Right atrium auricular region (tissue), 2 donors: ENCODE data around the gene CHRNB1. TPM values are rescaled to one million over a fixed set of nuclear protein-coding genes. Genes with fewer than 3 reads are reported as not detected.

Experiments used
- DNase-seq: peaks from one replicate; pipeline ENCODE4 v3.0.0-alpha.2; 2019; ENCODE audit warnings: low spot score
- H3K27ac ChIP-seq, 2 donors: fragments of 200-600 bp; sonication (generic); 1 replicate in 1 of 2; 2 replicates in 1 of 2; pipeline ENCODE4 v1.5.1; 2016 to 2019
- H3K27me3 ChIP-seq, 2 donors: fragments of 200-600 bp; sonication (generic); one replicate each; pipeline versions ENCODE4 v1.5.1 to v1.6.0; 2017 to 2019
- H3K36me3 ChIP-seq: fragments of 200-600 bp; sonication (generic); one replicate; pipeline ENCODE4 v1.5.1; 2016
- H3K4me1 ChIP-seq, 2 donors: fragments of 200-600 bp; sonication (generic); one replicate each; pipeline versions ENCODE4 v1.5.1 to v1.6.0; 2017 to 2019
- H3K4me3 ChIP-seq, 2 donors: fragments of 200-600 bp; sonication (generic); 1 replicate in 1 of 2; 2 replicates in 1 of 2; pipeline ENCODE4 v1.5.1; 2017 to 2019; ENCODE audit warnings: mild to moderate bottlenecking in 1 of 2, moderate library complexity in 1 of 2
- H3K9me3 ChIP-seq, 2 donors: fragments of 200-600 bp; sonication (generic); one replicate each; pipeline ENCODE4 v1.5.1; 2019
- CTCF ChIP-seq, 2 donors: fragments of 200-600 bp; sonication (generic); IDR thresholded peaks; one replicate each; pipeline ENCODE4 v1.5.1; 2019; ENCODE audit warnings: antibody characterized with exemption in 2 of 2
- total RNA-seq, 2 donors: library from RNA; depleted of rRNA; stranded (reverse); fragments of >200 nt; gene quantifications; one replicate each; pipeline ENCODE4 v1.1.0, GENCODE V29; 2016

CHRNB1 gene
- total RNA-seq, 2 donors from 2014 or later: 15.8 to 19.0 TPM

GRCh38 chr17:7407485-7408251 lies 37.2 kb upstream of the CHRNB1 start, which contains the start of gene NLGN2:
TSS of gene NLGN2 (plus strand) at chr17:7407845. CDS start at chr17:7408256, 411 bp downstream.
- no peaks in the 10 kb centered on the region for H3K36me3 ChIP-seq
- no peak within 1 kb of the TSS for H3K27ac ChIP-seq
- no peaks in the 10 kb centered on the region for H3K27me3 ChIP-seq
- peaks cover 0 to 20% of the 10 kb centered on the region in 2 donors for H3K4me1 ChIP-seq
- no peaks in the 10 kb centered on the region for H3K9me3 ChIP-seq
- no peak for DNase-seq
- TF ChIP-seq CTCF (IDR thresholded peaks at IDR 0.05): no peak
- no peak within 1 kb of the TSS for H3K4me3 ChIP-seq

GRCh38 chr17:7408252-7408727 lies 36.6 kb upstream of the CHRNB1 start:
- no peaks in the 10 kb centered on the region for H3K36me3 ChIP-seq
- no peak overlapping the region for H3K4me3 ChIP-seq
- H3K27ac ChIP-seq: no peak overlapping the region
- no peaks in the 10 kb centered on the region for H3K9me3 ChIP-seq
- H3K4me1 ChIP-seq: peaks cover 0 to 14% of the 10 kb centered on the region in 2 donors
- DNase-seq: no peak
- no peak for TF ChIP-seq CTCF (IDR thresholded peaks at IDR 0.05)
- no peaks in the 10 kb centered on the region for H3K27me3 ChIP-seq

GRCh38 chr17:7408863-7409262 lies 36.0 kb upstream of the CHRNB1 start:
- TF ChIP-seq CTCF (IDR thresholded peaks at IDR 0.05): no peak
- Histone ChIP-seq H3K4me3 (no peak overlapping the region), H3K36me3 (no peaks in the 10 kb centered on the region), H3K4me1 (peaks cover 0 to 14% of the 10 kb centered on the region in 2 donors), H3K27ac (no peak overlapping the region), H3K9me3 (no peaks in the 10 kb centered on the region), H3K27me3 (no peaks in the 10 kb centered on the region)
- no peak for DNase-seq

GRCh38 chr17:7409716-7410115 lies 35.1 kb upstream of the CHRNB1 start:
- H3K9me3 ChIP-seq: no peaks in the 10 kb centered on the region
- DNase-seq: no peak
- H3K4me1 ChIP-seq: peaks cover 0 to 14% of the 10 kb centered on the region in 2 donors
- no peaks in the 10 kb centered on the region for H3K27me3 ChIP-seq
- H3K27ac ChIP-seq: no peak overlapping the region
- no peaks in the 10 kb centered on the region for H3K36me3 ChIP-seq
- TF ChIP-seq CTCF (IDR thresholded peaks at IDR 0.05): no peak
- no peak overlapping the region for H3K4me3 ChIP-seq

GRCh38 chr17:7410634-7411426 lies 34.0 kb upstream of the CHRNB1 start:
- Histone ChIP-seq H3K36me3 (peaks cover 8% of the 10 kb centered on the region), H3K27me3 (no peaks in the 10 kb centered on the region), H3K4me3 (no peak overlapping the region), H3K9me3 (no peaks in the 10 kb centered on the region), H3K27ac (no peak overlapping the region), H3K4me1 (peaks cover 0 to 6% of the 10 kb centered on the region in 2 donors)
- no peak for TF ChIP-seq CTCF (IDR thresholded peaks at IDR 0.05)
- DNase-seq: no peak
